SIG-M5 (cell line): Measurements from ENCODE around the gene GUCY2F.

Experiments
- DNase-seq: peaks from one replicate; lab custom pipeline; 2025; lab: John Stamatoyannopoulos, UW

GUCY2F gene

DNA sequence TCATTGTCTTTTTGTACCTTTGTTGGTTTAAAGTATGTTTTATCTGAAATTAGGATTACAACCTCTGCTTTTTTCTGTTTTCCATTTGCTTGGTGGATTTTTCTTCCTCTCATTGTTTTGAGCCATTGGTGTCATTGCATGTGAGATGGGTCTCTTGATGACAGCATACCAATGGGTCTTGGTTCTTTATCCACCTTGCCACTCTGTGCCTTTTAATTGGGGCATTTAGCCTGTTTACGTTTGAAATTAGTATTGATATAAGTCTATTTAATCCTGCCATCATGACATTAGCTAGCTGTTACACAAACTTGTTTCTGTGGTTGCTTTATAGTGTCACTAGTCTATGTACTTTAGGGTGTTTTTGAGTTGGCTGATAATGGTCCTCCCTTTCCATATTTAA lies 145.7 kb downstream of the GUCY2F start:
- no peak for DNase-seq

DNA sequence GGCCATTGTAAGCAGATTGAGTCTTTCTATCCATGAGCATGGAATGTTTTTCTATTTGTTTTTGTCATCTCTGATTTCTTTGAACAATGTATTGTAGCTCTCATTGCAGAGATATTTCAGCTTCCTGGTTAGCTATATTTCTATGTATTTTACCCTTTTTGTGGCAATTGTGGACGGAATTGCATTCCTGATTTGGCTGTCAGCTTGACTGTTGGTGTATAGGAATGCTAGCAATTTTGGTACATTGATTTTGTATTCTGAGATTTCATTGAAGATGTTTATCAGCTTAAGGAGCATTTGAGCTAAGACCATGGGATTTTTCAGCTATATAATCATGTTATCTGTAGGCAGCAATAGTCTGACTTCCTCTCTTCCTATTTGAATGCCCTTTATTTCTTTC lies 154.6 kb downstream of the GUCY2F start:
- DNase-seq = no peak
